Esophagus squamous epithelium (tissue), 5 donors: ENCODE measurements around the gene ADAMTSL3. TPM values are rescaled to one million over a fixed set of nuclear protein-coding genes. Genes with fewer than 3 reads are reported as not detected.
A peak's percentile ranks its signal among the peaks of the same experiment; 100 is the strongest.

Source experiments
- DNase-seq: peaks from one replicate; lab custom pipeline; 2025; lab: John Stamatoyannopoulos, UW
- H3K27ac ChIP-seq, 4 donors: fragments of 200-600 bp; sonication (generic); one replicate each; pipeline ENCODE4 v1.5.1; 2016 to 2019; ENCODE audit warnings: mild to moderate bottlenecking in 1 of 4
- H3K27me3 ChIP-seq, 4 donors: fragments of 200-600 bp; sonication (generic); 1 replicate in 3 of 4; 2 replicates in 1 of 4; pipeline versions ENCODE4 v1.5.1 to v1.6.0; 2017 to 2021; ENCODE audit warnings: antibody characterized with exemption in 1 of 4
- H3K36me3 ChIP-seq, 3 donors: fragments of 200-600 bp; sonication (generic); one replicate each; pipeline ENCODE4 v1.5.1; 2016 to 2019
- H3K4me1 ChIP-seq, 3 donors: fragments of 200-600 bp; sonication (generic); one replicate each; pipeline ENCODE4 v1.5.1; 2017 to 2019
- H3K4me3 ChIP-seq, 4 donors: fragments of 200-600 bp; sonication (generic); 1 replicate in 3 of 4; 2 replicates in 1 of 4; pipeline ENCODE4 v1.5.1; 2016 to 2019; ENCODE audit warnings: mild to moderate bottlenecking in 2 of 4, moderate library complexity in 1 of 4
- H3K9me3 ChIP-seq, 3 donors: fragments of 200-600 bp; sonication (generic); one replicate each; pipeline ENCODE4 v1.5.1; 2016 to 2019
- POLR2A ChIP-seq, 4 donors: fragments of 450-650 bp; IDR thresholded peaks; one replicate each; pipeline ENCODE4 v1.6.1; 2017; ENCODE audit warnings: antibody characterized with exemption in 4 of 4, mild to moderate bottlenecking in 4 of 4, moderate library complexity in 3 of 4
- WGBS, 2 donors: methylation state at CpG; one replicate each; pipeline ENCODE4 v1.1.5; 2018; 5-methylcytosine and 5-hydroxymethylcytosine counted together
- intact Hi-C: fragments of 100-400 bp; cut with DNase I; formaldehyde crosslinking; loops from one replicate; pipeline ENCODE4 v1.15.0; 2022
- total RNA-seq, 4 donors: library from RNA; depleted of rRNA; stranded (reverse); fragments of >200 nt; gene quantifications; one replicate each; pipeline ENCODE4 v1.1.0, GENCODE V29; 2016
- TF ChIP-seq, protein P1 (sequence below), 6 experiments: fragments of 450-650 bp in 4 of 6; fragments of 200-600 bp in 2 of 6; sonication (generic) in 2 of 6; IDR thresholded peaks; one replicate each; pipeline ENCODE4 v1.5.1; 2016 to 2019; ENCODE audit warnings: antibody characterized with exemption in 6 of 6, mild to moderate bottlenecking in 4 of 6, moderate library complexity in 4 of 6
- donor health status: DM: yes; HTN: yes; CAD: no.

The ADAMTSL3 gene
- total RNA-seq, 4 donors from 2014 or later: 0.11 to 3.2 (median 0.79) TPM

GRCh38 chr15:83651541-83651940 is 2.4 kb upstream of the ADAMTSL3 start:
- H3K4me1 ChIP-seq: peaks cover 4 to 23% (median 7%) of the 10 kb centered on the region in 3 donors
- no peak overlapping the region for H3K4me3 ChIP-seq
- H3K9me3 ChIP-seq: no peaks in the 10 kb centered on the region
- no peaks in the 10 kb centered on the region for H3K36me3 ChIP-seq
- H3K27me3 ChIP-seq: peaks cover 0 to 83% (median 6%) of the 10 kb centered on the region in 4 donors
- no peak for DNase-seq
- no peak overlapping the region for H3K27ac ChIP-seq
- TF ChIP-seq, protein P1, sequence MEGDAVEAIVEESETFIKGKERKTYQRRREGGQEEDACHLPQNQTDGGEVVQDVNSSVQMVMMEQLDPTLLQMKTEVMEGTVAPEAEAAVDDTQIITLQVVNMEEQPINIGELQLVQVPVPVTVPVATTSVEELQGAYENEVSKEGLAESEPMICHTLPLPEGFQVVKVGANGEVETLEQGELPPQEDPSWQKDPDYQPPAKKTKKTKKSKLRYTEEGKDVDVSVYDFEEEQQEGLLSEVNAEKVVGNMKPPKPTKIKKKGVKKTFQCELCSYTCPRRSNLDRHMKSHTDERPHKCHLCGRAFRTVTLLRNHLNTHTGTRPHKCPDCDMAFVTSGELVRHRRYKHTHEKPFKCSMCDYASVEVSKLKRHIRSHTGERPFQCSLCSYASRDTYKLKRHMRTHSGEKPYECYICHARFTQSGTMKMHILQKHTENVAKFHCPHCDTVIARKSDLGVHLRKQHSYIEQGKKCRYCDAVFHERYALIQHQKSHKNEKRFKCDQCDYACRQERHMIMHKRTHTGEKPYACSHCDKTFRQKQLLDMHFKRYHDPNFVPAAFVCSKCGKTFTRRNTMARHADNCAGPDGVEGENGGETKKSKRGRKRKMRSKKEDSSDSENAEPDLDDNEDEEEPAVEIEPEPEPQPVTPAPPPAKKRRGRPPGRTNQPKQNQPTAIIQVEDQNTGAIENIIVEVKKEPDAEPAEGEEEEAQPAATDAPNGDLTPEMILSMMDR (IDR thresholded peaks at IDR 0.05): no peak
- no peak for TF ChIP-seq POLR2A (IDR thresholded peaks at IDR 0.05)
- WGBS, 2 donors: 75 to 79% methylated on average over 6 of the region's 6 CpGs
- intact Hi-C loops: no loop called here

DNA sequence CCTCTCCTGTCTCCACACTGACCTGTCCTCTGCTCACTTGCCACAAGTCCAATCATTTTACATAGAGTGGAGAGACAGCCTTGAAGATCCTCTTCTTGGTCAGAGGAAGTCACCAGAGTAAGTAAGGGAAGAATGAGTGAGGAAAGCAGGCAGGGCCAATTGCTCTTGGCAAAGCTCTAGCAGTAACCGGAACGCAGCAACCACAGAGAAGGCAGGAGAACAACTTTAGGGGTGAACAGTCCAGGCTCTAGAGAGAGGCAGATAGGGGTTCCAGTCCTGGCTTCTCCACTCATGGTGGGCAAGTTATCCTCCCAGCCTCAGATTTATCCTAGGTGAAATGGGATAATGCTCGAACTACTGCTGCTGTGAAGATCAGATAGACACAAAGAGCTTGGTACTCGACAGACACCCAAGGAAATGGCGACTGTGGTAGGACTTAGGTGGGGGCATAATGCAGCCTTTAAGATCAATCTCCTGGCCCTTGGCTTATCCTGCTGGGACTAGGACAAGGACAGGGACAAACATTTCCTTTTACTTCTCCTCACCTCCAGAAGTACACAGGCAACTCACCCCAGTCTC is 1.2 kb upstream of the ADAMTSL3 start:
- H3K27ac ChIP-seq: peak overlapping the region in 2 of 4 donors; percentile 66 to 78
- H3K36me3 ChIP-seq: no peaks in the 10 kb centered on the region
- TF ChIP-seq POLR2A (IDR thresholded peaks at IDR 0.05): no peak
- TF ChIP-seq, protein P1 (IDR thresholded peaks at IDR 0.05): no peak
- intact Hi-C loops: no loop called here
- no peak overlapping the region for H3K4me3 ChIP-seq
- peaks cover 0 to 93% (median 6%) of the 10 kb centered on the region in 4 donors for H3K27me3 ChIP-seq
- no peak for DNase-seq
- H3K9me3 ChIP-seq: no peaks in the 10 kb centered on the region
- peaks cover 4 to 25% (median 7%) of the 10 kb centered on the region in 3 donors for H3K4me1 ChIP-seq
- WGBS, 2 donors: 79% methylated on average over 5 of the region's 5 CpGs

GRCh38 chr15:83653288-83653638 is 660 bp upstream of the ADAMTSL3 start:
- no peak for DNase-seq
- 70% methylated on average over 2 of the region's 18 CpGs; no CpG with 5 or more reads in 1 of the 2 donors for WGBS, 2 donors
- peak overlapping the region in 3 of 4 donors; percentile 33 to 78 (median 66) for H3K27ac ChIP-seq

GRCh38 chr15:83654379-83655236 is 685 bp downstream of the ADAMTSL3 start:
- H3K4me1 ChIP-seq: peaks cover 4 to 36% (median 7%) of the 10 kb centered on the region in 3 donors
- H3K27ac ChIP-seq: peak overlapping the region in 3 of 4 donors; percentile 33 to 78 (median 66)
- WGBS, 2 donors: 25 to 48% methylated on average over 7 to 13 of the region's 67 CpGs
- no peaks in the 10 kb centered on the region for H3K36me3 ChIP-seq
- H3K4me3 ChIP-seq: peak overlapping the region; percentile 22 to 68 (median 42)
- no peak for TF ChIP-seq POLR2A (IDR thresholded peaks at IDR 0.05)
- TF ChIP-seq, protein P1 (IDR thresholded peaks at IDR 0.05): peak in 1 of 6 experiments; percentile 6
- intact Hi-C loops: no loop called here
- peaks cover 0 to 78% (median 6%) of the 10 kb centered on the region in 4 donors for H3K27me3 ChIP-seq
- DNase-seq: no peak
- no peaks in the 10 kb centered on the region for H3K9me3 ChIP-seq

More at GRCh38 chr15:83653288-83653638, 660 bp upstream of the ADAMTSL3 start:
- no peak for TF ChIP-seq POLR2A (IDR thresholded peaks at IDR 0.05)
- TF ChIP-seq, protein P1 (IDR thresholded peaks at IDR 0.05): no peak
- Histone ChIP-seq H3K9me3 (no peaks in the 10 kb centered on the region), H3K36me3 (no peaks in the 10 kb centered on the region), H3K27me3 (peaks cover 0 to 90% (median 6%) of the 10 kb centered on the region in 4 donors), H3K4me1 (peaks cover 4 to 31% (median 7%) of the 10 kb centered on the region in 3 donors), H3K4me3 (peak overlapping the region; percentile 22 to 68 (median 42))
- intact Hi-C loops: no loop called here

- TF ChIP-seq, protein P1 (IDR thresholded peaks at IDR 0.05): no peak
- TF ChIP-seq POLR2A (IDR thresholded peaks at IDR 0.05): no peak
- H3K9me3 ChIP-seq: no peaks in the 10 kb centered on the region
- H3K4me1 ChIP-seq: peaks cover 4 to 36% (median 7%) of the 10 kb centered on the region in 3 donors
- H3K4me3 ChIP-seq: peak overlapping the region in 3 of 4 donors; percentile 33 to 68 (median 51)
- no peak for DNase-seq
- peaks cover 0 to 72% (median 6%) of the 10 kb centered on the region in 4 donors for H3K27me3 ChIP-seq
- intact Hi-C loops: no loop called here
- H3K27ac ChIP-seq: peak overlapping the region in 1 of 4 donors; percentile 78
- 65 to 82% methylated on average over 2 to 6 of the region's 8 CpGs for WGBS, 2 donors
- no peaks in the 10 kb centered on the region for H3K36me3 ChIP-seq
Measured at GRCh38 chr15:83655237-83655616, 1.3 kb downstream of the ADAMTSL3 start.
